Kidney epithelial cell (primary cell): ENCODE results near the gene KRT1. TPM values are rescaled to one million over a fixed set of nuclear protein-coding genes. Genes with fewer than 3 reads are reported as not detected.

Experiments used
- DNase-seq: peaks from one replicate; pipeline ENCODE4 v3.0.0-alpha.2; 2010; ENCODE audit warnings: low read depth
- H3K27me3 ChIP-seq: 2 replicates; pipeline ENCODE4 v1.6.0; 2011; ENCODE audit warnings: low read length; ENCODE audit not compliant: control insufficient read depth, insufficient read depth
- H3K36me3 ChIP-seq: 2 replicates; pipeline ENCODE4 v1.5.1; 2011; ENCODE audit warnings: low read length; ENCODE audit not compliant: control insufficient read depth, insufficient read depth
- H3K4me3 ChIP-seq: 2 replicates; pipeline ENCODE4 v1.5.1; 2011; ENCODE audit warnings: low read depth, mild to moderate bottlenecking, control low read depth, low read length
- CTCF ChIP-seq: IDR thresholded peaks from 2 replicates; pipeline ENCODE4 v1.5.1; 2011; ENCODE audit warnings: mild to moderate bottlenecking, moderate library complexity, low read length, control low read depth, inconsistent platforms; ENCODE audit not compliant: insufficient read depth, poor library complexity, severe bottlenecking
- total RNA-seq: library from RNA; depleted of rRNA; stranded (reverse); fragments of >200 nt; gene quantifications from 2 replicates; pipeline ENCODE4 v1.2.3, GENCODE V29; 2015

The KRT1 gene
- total RNA-seq, 1 donor from 2014 or later = not detected

- Histone ChIP-seq H3K27me3 (no peaks in the 10 kb centered on the region), H3K36me3 (no peaks in the 10 kb centered on the region), H3K4me3 (no peak overlapping the region)
- no peak for TF ChIP-seq CTCF
- no peak for DNase-seq
These were observed 48.3 kb downstream of the KRT1 start for GRCh38 chr12:52631676-52632459.

DNA sequence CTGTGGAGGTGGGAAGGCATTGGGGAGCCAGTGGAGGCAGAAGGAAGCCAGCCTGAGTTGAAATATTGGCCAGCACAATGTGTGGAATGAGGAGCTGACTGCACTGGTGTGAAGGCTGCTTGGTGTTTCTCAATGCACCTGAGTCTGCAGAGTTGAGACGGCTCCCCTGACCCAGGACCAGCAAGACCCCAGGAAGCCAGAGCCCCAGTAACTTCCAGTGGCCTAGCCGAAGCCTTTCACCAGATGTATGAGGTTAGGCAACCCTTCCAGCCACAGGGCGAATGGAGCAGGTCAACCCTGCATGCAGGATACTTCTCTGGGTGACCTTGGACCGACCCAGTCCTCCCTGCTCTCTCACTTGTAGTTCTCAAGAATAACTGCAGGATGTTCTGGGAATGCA is 48.9 kb downstream of the KRT1 start:
- peaks cover 3% of the 10 kb centered on the region for H3K27me3 ChIP-seq
- TF ChIP-seq CTCF = no peak
- H3K4me3 ChIP-seq = no peak overlapping the region
- H3K36me3 ChIP-seq = no peaks in the 10 kb centered on the region
- DNase-seq = no peak

- DNase-seq = no peak
- TF ChIP-seq CTCF = no peak
These were observed 49.5 kb downstream of the KRT1 start for GRCh38 chr12:52630599-52631200.

DNA sequence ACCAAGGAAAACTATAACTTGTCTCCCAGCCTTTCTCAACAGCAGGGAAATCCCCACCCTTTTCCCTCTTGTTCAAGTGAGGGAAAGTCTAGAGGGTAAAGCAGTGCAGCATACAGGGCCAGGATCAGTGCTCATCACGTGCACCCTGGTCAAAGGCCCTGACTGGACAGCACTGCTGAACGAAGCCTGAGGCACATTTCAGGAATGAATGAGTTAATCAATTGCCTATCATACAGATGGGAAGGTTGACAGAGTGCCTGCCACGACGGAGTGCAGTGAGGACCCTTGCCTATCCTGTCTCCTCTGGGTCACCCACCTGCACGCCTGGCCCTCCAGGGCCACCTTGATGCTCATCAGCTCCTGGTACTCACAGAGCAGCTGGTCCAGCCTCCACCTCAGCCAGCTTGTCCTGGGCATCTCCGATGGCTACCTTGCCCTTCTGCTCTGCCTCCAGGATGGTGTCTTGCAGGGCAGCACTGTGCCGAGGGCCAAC is 50.2 kb downstream of the KRT1 start:
- no peak for TF ChIP-seq CTCF
- Histone ChIP-seq H3K4me3 (no peak overlapping the region), H3K36me3 (no peaks in the 10 kb centered on the region), H3K27me3 (peaks cover 3% of the 10 kb centered on the region)
- DNase-seq = no peak

More at GRCh38 chr12:52630599-52631200, 49.5 kb downstream of the KRT1 start:
- H3K36me3 ChIP-seq = no peaks in the 10 kb centered on the region
- H3K4me3 ChIP-seq = no peak overlapping the region
- peaks cover 3% of the 10 kb centered on the region for H3K27me3 ChIP-seq

DNA sequence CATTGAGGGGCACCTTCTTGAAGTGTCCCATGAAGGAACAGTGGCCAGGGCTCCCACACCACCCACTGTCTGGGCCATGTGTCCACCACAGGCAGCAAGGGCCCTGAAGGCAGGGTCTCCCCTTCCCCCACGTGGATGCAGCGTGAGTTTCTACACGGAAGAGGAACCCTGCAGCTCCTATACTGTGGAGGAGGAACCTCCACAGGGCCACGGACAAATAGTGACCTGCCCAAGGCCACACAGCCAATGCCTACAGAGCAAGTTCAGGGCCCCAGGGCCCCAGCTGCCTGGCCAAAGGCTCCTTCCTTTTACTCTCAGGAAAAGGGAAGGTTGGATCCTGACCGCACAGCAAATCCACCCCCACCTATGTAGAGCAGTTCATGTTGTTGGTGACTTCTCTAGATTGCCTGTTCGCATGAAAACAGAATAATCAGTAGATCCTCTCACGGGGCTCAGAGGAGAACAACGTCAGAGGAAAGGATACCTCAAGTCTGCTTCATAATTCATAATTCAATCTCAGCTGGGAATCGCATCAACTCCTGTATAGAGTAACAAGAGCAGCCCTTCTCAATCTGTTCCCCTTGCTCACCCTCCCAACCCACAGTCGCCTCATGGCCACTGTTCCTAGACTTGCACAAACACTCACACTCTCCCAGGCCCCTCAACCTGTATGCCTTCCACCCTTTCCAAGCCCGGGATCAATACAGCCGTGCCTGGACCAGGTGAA is 50.8 kb downstream of the KRT1 start:
- Histone ChIP-seq H3K27me3 (peaks cover 3% of the 10 kb centered on the region), H3K4me3 (no peak overlapping the region), H3K36me3 (no peaks in the 10 kb centered on the region)
- no peak for TF ChIP-seq CTCF
- no peak for DNase-seq
